ENCODE data around the gene ERFE. TPM values are rescaled to one million over a fixed set of nuclear protein-coding genes. Genes with fewer than 3 reads are reported as not detected.

Gene ERFE
- total and polyA plus RNA-seq, 2 donors (not counting 3 experiments of a cell fraction or from before 2014, with no cell fraction given), result 0.65 to 1.2 TPM

- H3K36me3 ChIP-seq (ENCODE audit: control insufficient read depth in 2 of 2, extremely low read depth in 1 of 2, insufficient read depth in 2 of 2, low read length in 2 of 2), result peaks cover 32 to 36% of the 10 kb centered on the region in 2 experiments
- FAIRE-seq, result no peak
- H3K4me3 ChIP-seq (replicated peaks in 1 of 3; ENCODE audit: insufficient read depth in 1 of 3, low read depth in 1 of 3, low read length in 3 of 3), result no peak overlapping the region
Measured at GRCh38 chr2:238187618-238188548, 29.1 kb downstream of the ERFE start.

More at GRCh38 chr2:238187618-238188548, 29.1 kb downstream of the ERFE start:
- no peak for DNase-seq (ENCODE audit: low read depth, low spot score)
- intact Hi-C loops (cut with micrococcal nuclease), result no loop called here
- no peaks in the 10 kb centered on the region for H4K20me1 ChIP-seq (replicated peaks; ENCODE audit: control insufficient read depth, extremely low read depth, insufficient read depth, low read length)
- no TSS peak for BruUV-seq (replicated peaks)
- ChIA-PET POLR2A (no interaction called here), CTCF (interaction anchor here (1.0 to 1.9 kb wide), 3 partner anchors 8 to 75 kb away, joined by 3 to 6 read pairs (median 4); no protein-coding TSS in a partner anchor)
- H3K79me2 ChIP-seq (ENCODE audit: control insufficient read depth, insufficient read depth, low read length), result no peaks in the 10 kb centered on the region
- no peak overlapping the region for H3K4me2 ChIP-seq (ENCODE audit: insufficient read depth, low read length)
- H3K9me3 ChIP-seq (replicated peaks; ENCODE audit: control insufficient read depth, insufficient read depth, low read length), result no peaks in the 10 kb centered on the region
- dilution Hi-C loops (cut with MboI; ENCODE audit: extremely low pct_ligation_motif_present, low sequenced_read_pairs), result no loop called here
- no peak overlapping the region for H3K27ac ChIP-seq (ENCODE audit: insufficient read depth, low read depth, low read length)
- H3K27me3 ChIP-seq (ENCODE audit: control insufficient read depth in 2 of 2, insufficient read depth in 2 of 2, low read length in 2 of 2), result no peaks in the 10 kb centered on the region
- no peaks in the 10 kb centered on the region for H3K4me1 ChIP-seq (ENCODE audit: control insufficient read depth, extremely low read depth, insufficient read depth, low read length)
- TF ChIP-seq CTCF (IDR thresholded peaks at IDR 0.05; ENCODE audit: extremely low read depth in 1 of 2, insufficient read depth in 1 of 2, low read depth in 1 of 2, low read length in 2 of 2) (no peak), MAX (IDR thresholded peaks at IDR 0.05; ENCODE audit: insufficient read depth, insufficient read length) (no peak), FOS (IDR thresholded peaks at IDR 0.05; ENCODE audit: borderline replicate concordance, insufficient read depth, low read length) (no peak), POLR2AphosphoS5 (IDR thresholded peaks at IDR 0.05; ENCODE audit: insufficient read depth, low read depth, low read length) (no peak), MYC (IDR thresholded peaks at IDR 0.05; ENCODE audit: low read depth, low read length) (no peak), EZH2 (IDR thresholded peaks at IDR 0.05; ENCODE audit: borderline replicate concordance, low read depth, low read length, severe bottlenecking) (no peak), JUN (IDR thresholded peaks at IDR 0.05; ENCODE audit: borderline replicate concordance, insufficient read depth, insufficient read length, low read depth) (no peak)
- H3K9ac ChIP-seq (replicated peaks; ENCODE audit: extremely low read depth, insufficient read depth, low read length), result no peak overlapping the region
- no peak overlapping the region for H2AFZ ChIP-seq (ENCODE audit: low read depth, low read length)
- H3K9me1 ChIP-seq (replicated peaks; ENCODE audit: control insufficient read depth, extremely low read depth, insufficient read depth, low read length), result no peaks in the 10 kb centered on the region

Measured in endothelial cell of umbilical vein (primary cell).